ENCODE measurements around the gene PPFIA3. TPM values are rescaled to one million over a fixed set of nuclear protein-coding genes. Genes with fewer than 3 reads are reported as not detected.
"Not testable (repeated sequence)": the region's sequence is repeated elsewhere in the genome, so short reads cannot be mapped to it uniquely, and the experiment has no call there.

The PPFIA3 gene
- total RNA-seq: 3.8 and 4.6 TPM in 2 replicates

DNA sequence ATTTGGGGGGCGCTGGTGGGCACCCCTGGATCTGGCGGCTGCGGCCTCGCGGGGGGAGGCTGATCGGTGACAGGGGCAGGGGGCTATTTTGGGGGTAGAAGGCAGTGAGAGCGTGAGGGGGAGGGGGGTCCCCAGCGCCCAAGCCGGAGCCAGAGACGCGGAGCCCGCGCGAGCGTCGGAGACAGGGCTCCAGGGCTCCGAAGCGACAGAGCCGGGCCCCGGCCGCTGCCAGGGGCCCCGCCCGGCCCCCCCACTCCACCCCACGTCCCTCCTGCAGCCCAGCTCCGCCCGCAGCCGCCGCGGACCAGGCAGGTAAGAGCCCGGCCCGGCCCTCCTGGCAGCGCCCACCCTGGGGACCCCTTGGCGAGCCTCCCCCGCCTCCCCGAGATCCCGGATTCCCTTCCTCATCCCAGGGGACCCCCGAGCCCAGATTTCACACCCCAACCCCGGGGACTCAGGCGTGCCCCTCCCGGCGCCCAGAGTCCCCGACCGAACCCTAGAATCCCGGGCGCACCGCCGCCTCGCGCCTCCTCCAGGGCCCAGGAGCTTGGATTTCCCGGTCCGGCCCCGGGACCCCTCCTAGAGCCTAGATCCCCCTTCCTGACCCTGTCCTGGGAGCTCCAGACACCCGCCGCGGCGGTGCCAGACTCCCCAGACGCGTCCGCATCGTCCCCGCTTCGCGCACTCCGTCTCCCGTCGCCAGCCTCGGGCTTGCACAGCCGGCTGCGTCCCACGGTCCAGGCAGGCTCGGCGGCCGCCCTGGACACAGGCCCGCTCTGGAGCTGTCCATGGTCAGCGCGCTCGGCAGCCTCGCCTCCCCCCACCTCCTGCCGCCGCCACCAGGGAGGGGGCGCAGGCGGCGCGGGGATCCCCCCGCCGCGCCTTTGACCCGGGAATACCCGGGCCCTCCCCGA is at the start of gene PPFIA3:
PPFIA3 (plus strand) TSS at position 134 of the 914 bp plus-strand sequence. CDS start 8,330 bp downstream, outside the sequence.
- DNase-seq (ENCODE audit: extremely low read depth, low read depth, low spot score): no peak

DNA sequence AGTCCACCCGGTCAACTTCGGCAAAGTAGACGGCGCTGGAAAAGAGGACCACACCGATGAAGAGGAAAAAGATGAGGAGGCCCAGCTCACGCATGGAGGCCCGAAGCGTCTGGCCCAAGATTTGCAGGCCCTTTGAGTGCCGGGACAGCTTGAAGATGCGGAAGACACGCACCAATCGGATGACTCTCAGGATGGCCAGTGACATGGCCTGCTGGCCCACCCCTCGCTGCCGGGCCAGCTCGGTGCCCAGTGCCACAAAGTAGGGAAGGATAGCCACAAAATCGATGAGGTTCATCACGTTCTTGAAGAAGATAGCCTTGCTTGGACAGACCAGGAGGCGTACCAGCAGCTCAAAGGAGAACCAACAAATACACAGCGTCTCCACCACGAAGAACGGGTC is 48.9 kb upstream of the PPFIA3 start:
- no peak for DNase-seq (ENCODE audit: extremely low read depth, low read depth, low spot score)

DNA sequence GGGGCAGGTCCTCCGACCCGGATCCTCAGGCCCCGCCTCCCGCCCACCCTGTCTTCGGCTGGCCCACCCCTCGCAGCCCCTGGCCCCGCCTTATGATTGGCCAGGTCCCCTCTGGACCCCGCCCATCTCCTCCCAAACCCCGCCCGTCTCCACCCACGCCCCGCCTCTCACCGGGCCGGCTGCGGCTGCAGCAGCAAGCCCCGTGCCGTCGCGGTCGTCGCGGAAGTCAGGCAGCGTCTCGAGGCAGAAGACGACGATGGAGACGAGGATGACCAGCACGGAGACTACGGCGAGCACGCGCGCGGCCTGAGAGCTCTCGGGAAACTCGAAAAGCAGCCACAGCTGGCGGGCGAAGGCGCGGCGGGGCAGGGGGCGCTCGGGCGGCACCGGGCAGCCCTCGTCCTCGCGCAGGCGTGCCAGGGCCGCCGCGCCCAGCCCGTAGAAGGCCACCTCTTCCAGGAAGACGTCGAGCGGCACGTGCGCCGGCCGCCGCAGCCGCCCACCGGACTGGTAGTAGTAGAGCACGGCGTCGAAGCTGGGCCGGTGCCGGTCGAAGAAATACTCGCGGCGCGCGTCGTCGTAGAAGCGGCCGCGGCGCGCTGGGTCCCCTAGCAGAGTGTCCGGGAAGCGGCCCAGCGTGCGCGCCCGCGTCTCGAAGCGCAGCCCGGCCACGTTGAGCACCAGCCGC is 47.3 kb upstream of the PPFIA3 start:
- DNase-seq (ENCODE audit: extremely low read depth, low read depth, low spot score): no peak

DNA sequence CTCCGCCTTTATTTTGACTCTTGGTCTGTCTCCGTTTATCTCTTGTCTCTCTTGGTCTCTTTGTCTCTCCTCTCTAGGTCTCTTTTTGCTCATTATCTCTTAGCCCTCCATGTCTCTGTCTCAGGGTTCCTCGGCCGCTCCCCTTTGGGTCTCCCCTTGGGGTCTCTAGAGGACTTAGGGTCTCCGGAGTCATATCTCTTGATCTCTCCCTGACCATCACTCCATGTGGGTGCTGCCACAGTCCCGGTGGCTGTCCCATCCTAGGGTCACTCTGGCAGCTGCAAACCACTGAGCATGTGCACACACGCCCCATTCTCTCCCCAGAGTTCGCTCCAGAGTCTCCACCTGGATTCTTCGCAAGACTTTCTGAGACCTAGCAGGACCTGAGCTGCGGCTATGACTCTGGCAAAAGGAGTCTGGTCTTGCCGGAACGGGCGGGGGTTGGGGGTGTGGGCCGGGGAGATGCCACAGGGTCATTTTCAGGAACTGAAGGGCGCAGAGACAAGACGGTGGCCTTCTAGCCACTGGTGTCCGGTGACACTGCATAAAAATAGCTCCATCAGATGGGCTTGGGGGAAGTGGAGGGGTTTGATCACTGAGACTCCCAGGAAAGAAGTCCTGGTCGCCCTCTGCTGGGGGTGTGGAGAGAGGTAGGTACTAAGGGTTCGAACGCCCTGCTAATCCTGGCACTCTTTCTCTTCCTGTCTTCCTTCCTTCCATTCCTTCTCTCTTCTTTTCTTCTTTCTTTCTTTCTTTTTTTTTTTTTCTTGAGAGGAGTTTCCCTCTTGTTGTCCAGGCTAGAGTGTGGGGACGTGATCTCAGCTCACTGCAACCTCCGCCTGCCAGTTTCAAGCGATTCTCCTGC is 45.6 kb upstream of the PPFIA3 start:
- no peak for DNase-seq (ENCODE audit: extremely low read depth, low read depth, low spot score)

DNA sequence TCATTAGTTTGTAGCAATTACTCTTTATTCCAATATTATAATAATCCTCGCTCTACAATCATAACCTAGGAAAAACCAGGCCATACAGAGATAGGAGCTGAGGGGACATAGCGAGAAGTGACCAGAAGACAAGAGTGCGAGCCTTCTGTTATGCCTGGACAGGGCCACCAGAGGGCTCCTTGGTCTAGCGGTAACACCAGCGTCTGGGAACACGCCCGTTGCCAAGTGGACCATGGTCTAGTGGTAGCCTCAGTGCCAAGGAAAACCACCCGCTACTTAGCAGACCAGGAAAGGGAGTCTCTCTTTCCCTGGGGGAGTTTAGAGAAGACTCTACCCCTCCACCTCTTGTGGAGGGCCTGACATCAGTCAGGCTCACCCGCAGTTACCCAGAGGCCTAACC is 44.5 kb upstream of the PPFIA3 start:
- not testable (repeated sequence) for DNase-seq (ENCODE audit: extremely low read depth, low read depth, low spot score)

DNA sequence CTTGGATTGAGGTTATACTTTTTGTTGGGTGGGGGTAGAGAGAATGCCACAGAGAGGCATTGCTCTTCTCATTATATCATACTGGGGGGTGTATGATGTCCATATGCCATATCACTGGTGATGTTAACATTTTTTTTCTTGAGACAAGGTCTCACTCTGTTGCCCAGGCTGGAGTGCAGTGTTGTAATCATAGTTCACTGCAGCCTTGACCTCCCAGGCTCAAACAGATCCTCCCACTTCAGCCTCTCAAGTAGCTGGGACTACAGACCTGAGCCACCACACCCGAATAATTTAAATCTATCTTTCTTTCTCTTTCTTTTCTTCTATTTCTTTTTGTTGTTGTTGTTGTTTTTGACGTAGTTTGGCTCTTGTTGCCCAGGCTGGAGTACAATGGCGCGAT is 39.0 kb upstream of the PPFIA3 start:
- DNase-seq (ENCODE audit: extremely low read depth, low read depth, low spot score): no peak

DNA sequence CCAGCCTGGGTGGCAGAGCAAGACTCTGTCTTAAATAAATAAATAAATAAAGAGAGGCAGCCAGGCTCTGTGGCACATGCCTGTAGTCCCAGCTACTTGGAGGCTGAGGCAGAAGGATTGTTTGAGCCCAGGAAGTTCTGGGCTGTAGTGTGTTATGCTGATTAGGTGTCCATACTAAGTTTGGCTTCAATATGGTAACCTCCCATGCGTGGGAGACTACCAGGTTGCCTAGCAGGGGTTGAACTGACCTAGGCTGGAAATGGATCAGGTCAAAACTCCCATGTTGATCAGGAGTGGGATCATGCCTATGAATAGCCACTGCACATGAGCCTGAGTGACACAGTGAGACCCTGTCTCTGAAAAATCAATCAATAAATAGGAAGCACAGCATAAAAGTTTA is 38.1 kb upstream of the PPFIA3 start:
- DNase-seq (ENCODE audit: extremely low read depth, low read depth, low spot score): no peak

DNA sequence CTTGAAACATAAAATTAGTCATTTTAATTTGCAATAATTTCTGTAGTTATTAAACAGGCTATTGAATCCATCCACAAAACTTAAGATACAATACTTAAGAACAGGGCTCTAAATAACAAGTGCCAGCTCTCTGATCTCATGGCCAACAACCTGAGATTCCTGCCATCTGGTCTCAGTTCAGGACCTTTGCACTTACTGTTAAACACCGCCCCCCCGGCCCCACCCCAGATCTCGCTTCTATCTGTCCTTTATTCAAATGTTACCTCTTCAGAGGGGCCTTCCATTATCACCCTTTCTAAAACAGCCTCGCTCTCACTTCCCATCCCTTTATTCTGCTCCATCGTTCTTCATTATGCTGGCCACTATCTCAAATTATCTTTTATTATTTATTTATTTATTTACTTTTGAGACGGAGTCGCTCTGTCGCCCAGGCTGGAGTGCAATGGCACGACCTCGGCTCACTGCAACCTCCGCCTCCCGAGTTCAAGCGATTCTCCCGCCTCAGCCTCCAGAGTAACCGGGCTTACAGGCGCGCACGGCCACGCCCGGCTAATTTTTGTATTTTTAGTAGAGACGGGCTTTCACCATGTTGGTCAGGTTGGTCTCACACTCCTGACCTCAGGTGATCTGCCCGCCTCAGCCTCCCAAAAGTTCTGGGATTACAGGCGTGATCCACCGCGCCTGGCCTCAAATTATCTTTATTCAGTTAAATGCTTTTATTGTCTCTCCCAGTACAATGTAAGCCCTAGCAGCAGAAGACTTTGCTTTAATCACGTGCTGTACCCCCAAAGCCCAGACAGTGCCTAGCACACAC is 34.9 kb upstream of the PPFIA3 start:
- DNase-seq (ENCODE audit: extremely low read depth, low read depth, low spot score): no peak

DNA sequence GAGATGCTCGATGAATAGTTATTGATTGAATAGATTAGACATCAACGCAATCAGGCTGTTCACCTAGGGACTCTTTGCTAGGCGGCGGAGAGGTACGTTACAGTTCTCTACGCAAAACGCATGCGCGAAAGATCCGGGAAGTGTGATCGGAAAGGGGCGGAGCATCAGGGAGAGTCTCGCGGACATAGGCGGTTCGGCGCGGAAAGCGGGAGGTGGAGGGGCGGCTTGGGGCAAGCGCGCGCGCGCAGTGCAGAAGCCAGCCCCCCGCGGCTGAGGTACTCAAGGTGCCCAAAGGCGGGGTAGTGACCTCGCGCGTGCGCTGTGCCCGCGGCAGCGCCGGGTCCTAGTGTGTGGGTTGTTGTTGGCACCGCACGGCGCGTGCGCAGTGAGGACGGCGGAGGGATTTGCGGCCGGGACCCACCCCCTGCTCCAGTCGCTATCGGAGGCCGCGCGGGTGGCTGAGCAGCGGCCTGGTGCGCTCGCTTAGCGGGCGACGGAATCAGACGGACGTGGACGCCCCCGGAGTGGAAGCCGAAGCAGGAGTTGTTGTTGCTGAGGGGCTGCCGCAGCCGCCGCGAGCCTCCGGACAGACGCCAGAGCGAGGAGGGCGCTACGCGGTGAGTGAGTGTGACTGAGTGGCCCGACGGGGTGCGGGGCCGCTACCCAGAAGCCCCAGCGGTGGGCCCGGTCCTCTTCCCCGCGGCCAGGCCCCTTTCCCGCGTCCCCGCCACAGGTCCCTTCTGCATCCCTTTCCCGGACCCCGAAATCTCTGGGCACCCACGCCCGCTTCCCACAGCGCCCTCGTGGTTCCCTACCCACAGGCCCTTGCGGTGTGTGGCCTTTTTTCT is 34.1 kb upstream of the PPFIA3 start, which contains the start of gene SNRNP70:
SNRNP70 (plus strand) TSS at position 432 of the 848 bp plus-strand sequence. CDS start 964 bp downstream, outside the sequence.
- DNase-seq (ENCODE audit: extremely low read depth, low read depth, low spot score): peak; percentile 96

DNA sequence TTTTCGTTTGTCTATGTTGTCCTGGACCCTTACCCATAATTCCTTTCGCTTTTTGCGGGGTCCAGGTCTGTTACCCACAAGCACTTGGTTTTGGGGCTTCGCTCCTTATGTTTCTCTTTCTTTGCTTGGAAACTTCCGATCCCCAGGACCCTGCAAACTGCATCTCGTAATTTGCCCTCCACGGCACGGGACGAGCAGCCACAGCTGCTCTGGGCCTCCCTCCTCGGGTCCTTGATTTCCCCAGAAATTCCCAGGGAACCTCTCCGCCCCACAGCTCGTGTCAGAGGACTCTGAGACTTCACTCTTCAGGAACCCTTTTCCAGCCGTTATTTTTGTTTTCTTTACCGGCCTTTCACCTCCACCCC is 33.5 kb upstream of the PPFIA3 start:
- DNase-seq (ENCODE audit: extremely low read depth, low read depth, low spot score): no peak

DNA sequence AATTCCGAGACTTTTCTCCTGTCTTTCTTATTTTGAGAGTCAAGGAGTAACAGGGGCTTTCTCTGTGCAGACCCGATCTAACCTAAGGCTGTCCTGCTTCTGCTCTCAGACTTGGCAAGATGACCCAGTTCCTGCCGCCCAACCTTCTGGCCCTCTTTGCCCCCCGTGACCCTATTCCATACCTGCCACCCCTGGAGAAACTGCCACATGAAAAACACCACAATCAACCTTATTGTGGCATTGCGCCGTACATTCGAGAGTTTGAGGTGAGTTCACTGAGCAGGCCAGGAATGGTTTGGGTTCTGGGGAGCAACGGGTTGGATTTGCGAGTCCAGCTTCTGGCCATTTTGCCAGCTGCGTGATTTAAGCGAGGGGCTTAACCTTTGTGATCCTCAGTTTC is 33.0 kb upstream of the PPFIA3 start:
- no peak for DNase-seq (ENCODE audit: extremely low read depth, low read depth, low spot score)

DNA sequence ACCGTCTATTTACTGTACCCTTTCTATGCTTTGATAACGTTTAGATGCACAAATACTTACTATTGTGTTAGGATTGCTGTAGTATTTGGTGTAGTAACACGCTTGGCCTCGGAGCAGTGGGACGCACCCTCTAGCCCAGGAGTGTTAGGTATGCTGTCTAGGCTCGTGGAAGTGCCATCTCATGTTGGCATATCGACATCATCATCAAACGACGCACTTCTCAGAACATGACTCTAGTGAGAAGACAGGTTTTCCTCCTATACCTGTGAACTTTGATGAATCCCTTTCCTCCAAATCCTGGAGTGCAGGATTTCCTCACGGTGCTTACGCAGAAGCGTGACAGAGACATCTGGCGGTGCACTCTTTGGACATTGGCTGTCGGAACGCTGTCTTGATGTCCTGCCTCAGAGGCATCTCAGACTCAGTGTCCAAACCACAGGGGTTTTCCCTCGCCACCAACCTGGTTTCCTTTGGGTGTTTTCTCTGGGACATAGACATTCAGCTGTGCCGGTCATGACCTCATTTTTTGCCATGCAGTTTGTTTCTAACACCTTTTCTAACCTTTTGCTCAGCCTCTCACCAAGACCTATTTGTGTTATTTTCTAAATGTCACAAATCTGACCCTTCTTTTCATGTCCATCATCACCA is 27.8 kb upstream of the PPFIA3 start:
- no peak for DNase-seq (ENCODE audit: extremely low read depth, low read depth, low spot score)

DNA sequence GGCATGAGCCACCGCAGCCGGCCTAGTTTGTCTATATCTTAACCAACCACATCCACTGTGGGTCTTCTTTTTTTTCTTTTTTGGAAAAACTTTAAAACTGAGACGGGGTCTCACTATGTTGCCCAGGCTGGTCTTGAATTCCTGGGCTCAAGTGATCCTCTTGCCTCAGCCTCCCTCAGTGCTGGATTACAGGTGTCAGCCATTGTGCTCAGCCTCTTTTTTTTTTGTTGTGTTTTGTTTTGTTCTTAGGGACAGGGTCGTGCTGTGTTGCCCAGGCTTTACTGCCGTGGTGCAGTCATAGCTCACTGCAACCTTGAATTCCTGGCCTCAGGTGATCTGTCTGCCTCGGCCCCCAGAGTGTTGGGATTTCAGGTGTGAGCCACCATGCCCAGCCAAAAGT is 26.7 kb upstream of the PPFIA3 start:
- no peak for DNase-seq (ENCODE audit: extremely low read depth, low read depth, low spot score)

DNA sequence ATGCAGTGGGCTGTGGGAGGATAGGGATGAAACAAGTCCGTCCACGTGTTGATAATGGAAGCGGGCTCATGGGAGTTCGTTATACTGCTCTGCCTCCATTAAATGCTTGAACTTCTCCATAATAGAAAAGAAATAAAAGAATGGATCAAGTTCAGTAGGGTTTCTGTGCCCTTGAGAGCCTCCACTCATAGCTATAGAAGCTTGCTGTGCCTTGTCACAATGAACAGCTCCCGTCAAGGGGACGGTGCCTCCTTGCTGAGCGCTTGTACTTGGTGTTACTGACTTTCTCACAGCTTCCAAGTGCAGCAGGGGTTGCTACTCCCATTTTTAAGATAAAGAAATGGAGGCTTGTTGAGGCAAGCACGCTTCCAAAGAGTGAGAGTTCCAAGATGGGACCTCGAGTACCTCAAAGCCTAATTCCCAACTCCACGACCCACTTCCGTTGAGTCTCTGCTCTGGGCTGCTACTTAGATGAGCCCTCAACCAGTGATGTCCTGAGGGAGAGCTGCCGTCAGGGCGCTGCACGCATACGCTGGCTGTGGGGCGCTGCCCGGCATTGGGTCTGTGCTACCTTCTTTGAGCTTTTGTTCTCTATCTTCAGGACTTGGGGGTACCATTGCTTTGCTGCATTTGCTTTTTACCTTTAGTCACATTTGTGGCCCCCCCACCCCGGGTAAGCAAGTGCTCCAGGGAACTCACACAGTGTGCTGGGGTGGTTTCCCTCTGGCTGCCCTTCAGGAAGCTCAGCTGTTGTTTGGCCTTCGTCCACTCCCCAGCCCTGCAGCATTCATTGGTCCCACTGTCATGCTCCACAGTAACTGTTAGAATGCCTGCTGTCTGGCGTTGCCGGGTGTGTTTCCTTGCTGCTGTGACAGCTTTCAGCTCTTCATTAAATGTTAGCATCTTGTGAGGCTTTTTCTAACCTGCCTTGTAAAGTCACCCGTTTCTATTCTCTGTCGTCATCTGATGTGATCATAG is 24.6 kb upstream of the PPFIA3 start:
- DNase-seq (ENCODE audit: extremely low read depth, low read depth, low spot score): no peak

DNA sequence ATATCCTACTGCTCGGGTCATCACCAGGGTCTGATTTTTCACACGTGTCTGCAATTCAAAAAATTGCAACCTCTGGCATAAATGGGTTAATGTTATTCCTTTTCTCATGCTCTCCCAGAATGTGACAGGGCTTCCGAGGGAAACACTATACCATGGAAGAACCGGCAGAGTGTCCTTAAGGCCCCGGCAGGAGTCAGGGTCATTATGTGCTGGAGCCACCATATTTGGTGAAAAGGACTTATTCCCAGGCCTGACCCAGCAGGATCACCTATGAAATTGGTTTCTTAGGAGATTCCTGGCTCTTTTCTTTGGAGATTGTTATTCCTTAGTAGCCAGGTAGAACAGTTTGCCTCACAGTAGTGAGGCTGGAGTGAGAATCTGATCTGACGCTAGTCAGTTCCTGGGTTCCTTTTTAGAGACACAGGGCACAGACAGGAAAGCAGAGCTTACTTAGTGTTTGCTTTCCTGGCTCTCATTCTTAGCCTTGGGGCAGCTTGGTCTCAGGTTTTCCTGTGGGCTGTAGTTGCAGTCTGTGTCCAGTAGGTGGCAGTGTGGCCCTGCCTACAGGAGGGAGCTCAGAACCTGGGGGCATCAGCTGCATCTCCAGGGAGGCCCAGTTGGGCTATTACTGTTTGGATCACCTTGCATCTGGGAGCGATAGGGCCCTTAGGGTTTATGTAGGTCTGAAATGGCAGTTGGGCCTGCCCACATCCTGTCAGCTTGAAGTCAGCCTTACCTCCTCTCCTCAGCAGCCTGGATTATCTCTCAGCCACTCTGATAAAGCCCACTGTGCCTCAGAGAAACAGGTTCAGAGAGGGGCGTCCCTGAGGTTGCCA is 21.7 kb upstream of the PPFIA3 start:
- DNase-seq (ENCODE audit: extremely low read depth, low read depth, low spot score): no peak

DNA sequence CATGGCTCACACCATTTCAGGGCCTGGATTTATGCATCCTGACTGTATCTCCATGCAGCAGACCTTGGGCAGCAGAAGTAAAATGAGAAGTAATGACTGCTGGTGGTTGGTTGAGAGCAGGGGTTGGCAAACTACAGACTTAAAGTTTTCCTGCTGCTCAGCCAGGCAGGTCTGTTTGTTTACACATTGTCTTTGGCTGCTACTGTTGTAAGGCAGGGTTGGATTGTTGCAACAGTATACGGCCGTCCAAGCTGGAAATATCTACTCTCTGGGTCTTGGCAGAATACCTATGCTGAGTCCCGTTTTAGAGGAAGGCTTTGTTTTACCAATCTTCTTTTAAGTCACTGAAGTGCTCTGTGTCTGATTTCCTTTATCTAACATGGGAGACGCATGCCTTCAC is 20.5 kb upstream of the PPFIA3 start:
- DNase-seq (ENCODE audit: extremely low read depth, low read depth, low spot score): no peak

DNA sequence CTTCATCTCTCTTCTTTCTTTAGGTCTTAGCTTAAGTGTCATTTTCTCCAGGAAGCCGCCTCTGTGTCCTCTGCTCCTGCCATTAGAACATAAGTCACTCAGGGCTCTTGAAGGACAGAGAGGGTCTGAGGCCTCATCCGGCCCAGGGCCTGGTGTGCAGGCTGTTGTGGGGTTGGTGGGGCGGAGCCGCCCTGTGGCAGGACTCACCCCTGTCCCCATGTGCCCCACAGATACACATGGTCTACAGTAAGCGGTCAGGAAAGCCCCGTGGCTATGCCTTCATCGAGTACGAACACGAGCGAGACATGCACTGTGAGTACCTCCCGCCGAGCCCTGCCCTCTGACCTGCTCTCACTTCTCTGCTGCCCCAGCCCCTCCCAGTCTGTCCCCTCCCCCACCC is 18.2 kb upstream of the PPFIA3 start:
- DNase-seq (ENCODE audit: extremely low read depth, low read depth, low spot score): no peak

All from glomerular endothelial cell (primary cell).